IPS DF 19.7 (cell line): ENCODE measurements around the gene ADAM33.

Experiments used
- DNase-seq: peaks from one replicate; pipeline ENCODE4 v3.0.0-alpha.2; 2013; ENCODE audit warnings: low read depth, low spot score

The ADAM33 gene

GRCh38 chr20:3689978-3690377 is 8.2 kb upstream of the ADAM33 start:
- no peak for DNase-seq

GRCh38 chr20:3687655-3688054 is 5.8 kb upstream of the ADAM33 start:
- DNase-seq, result no peak

GRCh38 chr20:3686867-3687321 is 5.1 kb upstream of the ADAM33 start:
- no peak for DNase-seq

- no peak for DNase-seq
Observed at GRCh38 chr20:3686421-3686820, 4.6 kb upstream of the ADAM33 start.

- no peak for DNase-seq
Observed at GRCh38 chr20:3685341-3685740, 3.5 kb upstream of the ADAM33 start.

GRCh38 chr20:3681352-3681930 is 369 bp downstream of the ADAM33 start:
- DNase-seq, result no peak

- no peak for DNase-seq
Observed at GRCh38 chr20:3680701-3681351, 984 bp downstream of the ADAM33 start.

- no peak for DNase-seq
Observed at GRCh38 chr20:3679749-3680700, 1.8 kb downstream of the ADAM33 start.

- no peak for DNase-seq
Observed at GRCh38 chr20:3678856-3679720, 2.7 kb downstream of the ADAM33 start.

- DNase-seq, result no peak
Observed at GRCh38 chr20:3678198-3678597, 3.6 kb downstream of the ADAM33 start.

- no peak for DNase-seq
Observed at GRCh38 chr20:3677733-3678132, 4.1 kb downstream of the ADAM33 start.

- DNase-seq, result no peak
Observed at GRCh38 chr20:3674995-3675900, 6.6 kb downstream of the ADAM33 start.

- DNase-seq, result no peak
Observed at GRCh38 chr20:3674447-3674846, 7.4 kb downstream of the ADAM33 start.

- no peak for DNase-seq
Observed at GRCh38 chr20:3673221-3674070, 8.4 kb downstream of the ADAM33 start.

GRCh38 chr20:3672547-3673171 is 9.2 kb downstream of the ADAM33 start:
- no peak for DNase-seq

- no peak for DNase-seq
Observed at GRCh38 chr20:3671986-3672546, 9.7 kb downstream of the ADAM33 start.

GRCh38 chr20:3670945-3671344 is 10.9 kb downstream of the ADAM33 start:
- no peak for DNase-seq

GRCh38 chr20:3670511-3670910 is 11.3 kb downstream of the ADAM33 start:
- DNase-seq, result no peak
